ENCODE data around the gene C4orf51.

- TF ChIP-seq CTCF (IDR thresholded peaks at IDR 0.05; ENCODE audit: low read depth, low read length, missing input control), result no peak
- TF ChIP-seq YY1 (IDR thresholded peaks at IDR 0.05), result no peak
- TF ChIP-seq RXRA (IDR thresholded peaks at IDR 0.05), result no peak
- no peak for TF ChIP-seq EGR1 (IDR thresholded peaks at IDR 0.05; ENCODE audit: low read depth in 2 of 2)
- no peak for TF ChIP-seq RAD21 (IDR thresholded peaks at IDR 0.05)
- TF ChIP-seq ATF3 (IDR thresholded peaks at IDR 0.05), result no peak
- TF ChIP-seq, protein P1, sequence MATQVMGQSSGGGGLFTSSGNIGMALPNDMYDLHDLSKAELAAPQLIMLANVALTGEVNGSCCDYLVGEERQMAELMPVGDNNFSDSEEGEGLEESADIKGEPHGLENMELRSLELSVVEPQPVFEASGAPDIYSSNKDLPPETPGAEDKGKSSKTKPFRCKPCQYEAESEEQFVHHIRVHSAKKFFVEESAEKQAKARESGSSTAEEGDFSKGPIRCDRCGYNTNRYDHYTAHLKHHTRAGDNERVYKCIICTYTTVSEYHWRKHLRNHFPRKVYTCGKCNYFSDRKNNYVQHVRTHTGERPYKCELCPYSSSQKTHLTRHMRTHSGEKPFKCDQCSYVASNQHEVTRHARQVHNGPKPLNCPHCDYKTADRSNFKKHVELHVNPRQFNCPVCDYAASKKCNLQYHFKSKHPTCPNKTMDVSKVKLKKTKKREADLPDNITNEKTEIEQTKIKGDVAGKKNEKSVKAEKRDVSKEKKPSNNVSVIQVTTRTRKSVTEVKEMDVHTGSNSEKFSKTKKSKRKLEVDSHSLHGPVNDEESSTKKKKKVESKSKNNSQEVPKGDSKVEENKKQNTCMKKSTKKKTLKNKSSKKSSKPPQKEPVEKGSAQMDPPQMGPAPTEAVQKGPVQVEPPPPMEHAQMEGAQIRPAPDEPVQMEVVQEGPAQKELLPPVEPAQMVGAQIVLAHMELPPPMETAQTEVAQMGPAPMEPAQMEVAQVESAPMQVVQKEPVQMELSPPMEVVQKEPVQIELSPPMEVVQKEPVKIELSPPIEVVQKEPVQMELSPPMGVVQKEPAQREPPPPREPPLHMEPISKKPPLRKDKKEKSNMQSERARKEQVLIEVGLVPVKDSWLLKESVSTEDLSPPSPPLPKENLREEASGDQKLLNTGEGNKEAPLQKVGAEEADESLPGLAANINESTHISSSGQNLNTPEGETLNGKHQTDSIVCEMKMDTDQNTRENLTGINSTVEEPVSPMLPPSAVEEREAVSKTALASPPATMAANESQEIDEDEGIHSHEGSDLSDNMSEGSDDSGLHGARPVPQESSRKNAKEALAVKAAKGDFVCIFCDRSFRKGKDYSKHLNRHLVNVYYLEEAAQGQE (IDR thresholded peaks at IDR 0.05), result no peak
- no peak for TF ChIP-seq SP1 (IDR thresholded peaks at IDR 0.05)
- TF ChIP-seq FOXA1 (IDR thresholded peaks at IDR 0.05), result no peak
- no peak for TF ChIP-seq NR2F2 (IDR thresholded peaks at IDR 0.05)
- TF ChIP-seq, protein P2, sequence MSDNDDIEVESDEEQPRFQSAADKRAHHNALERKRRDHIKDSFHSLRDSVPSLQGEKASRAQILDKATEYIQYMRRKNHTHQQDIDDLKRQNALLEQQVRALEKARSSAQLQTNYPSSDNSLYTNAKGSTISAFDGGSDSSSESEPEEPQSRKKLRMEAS (IDR thresholded peaks at IDR 0.05), result no peak
- TF ChIP-seq GABPA (IDR thresholded peaks at IDR 0.05 in 1 of 2, conservative IDR thresholded peaks at IDR 0.05 in 1 of 2), result no peak
- no peak for TF ChIP-seq TAF1 (conservative IDR thresholded peaks at IDR 0.05)
Measured at GRCh38 chr4:145660064-145660463, 19.9 kb upstream of the C4orf51 start.

All from liver (tissue), 3 donors.